H1 (cell line): ENCODE measurements around the gene ACCS. TPM values are rescaled to one million over a fixed set of nuclear protein-coding genes. Genes with fewer than 3 reads are reported as not detected.

ENCODE experiments used
- CTCF ChIA-PET: fragments of 300-600 bp; sonication (Branson Sonifier 250); formaldehyde crosslinking; loops from one replicate; lab custom pipeline; 2021; ENCODE audit not compliant: partially characterized antibody; lab: Charles Lee
- POLR2A ChIA-PET: fragments of 300-600 bp; sonication (Branson Sonifier 250); formaldehyde crosslinking; loops from one replicate; lab custom pipeline; 2021; ENCODE audit warnings: inconsistent platforms; ENCODE audit not compliant: partially characterized antibody; lab: Charles Lee
- DNase-seq, 2 experiments: peaks; one replicate each; pipeline versions ENCODE4 v3.0.0 to v3.0.0-alpha.2; 2010 to 2022; ENCODE audit warnings: low spot score in 2 of 2, low read depth in 1 of 2, mixed read lengths in 1 of 2
- FAIRE-seq: peaks from 2 replicates; lab custom pipeline; 2011; peaks lifted over from hg19 to GRCh38; lab: Jason Lieb, UNC
- H2AFZ ChIP-seq: 2 replicates; pipeline ENCODE4 v1.8.1; 2012; ENCODE audit warnings: low read length, inconsistent platforms
- H2AK5ac ChIP-seq: 2 replicates; pipeline ENCODE4 v1.6.1; 2013; ENCODE audit warnings: low read depth, low read length
- H2BK120ac ChIP-seq: replicated peaks from 2 replicates; pipeline ENCODE3; 2013; ENCODE audit warnings: low read depth, low read length, inconsistent platforms
- H2BK12ac ChIP-seq: 2 replicates; pipeline ENCODE4 v1.6.1; 2013; ENCODE audit warnings: low read depth, low read length
- H2BK15ac ChIP-seq: 2 replicates; pipeline ENCODE4 v1.6.1; 2013; ENCODE audit warnings: low read length
- H2BK20ac ChIP-seq: 2 replicates; pipeline ENCODE4 v1.6.1; 2013; ENCODE audit warnings: low read length
- H2BK5ac ChIP-seq: 2 replicates; pipeline ENCODE4 v1.6.1; 2013; ENCODE audit warnings: low read depth, low read length
- H3K14ac ChIP-seq: 2 replicates; pipeline ENCODE4 v1.6.1; 2013; ENCODE audit warnings: inconsistent platforms; ENCODE audit not compliant: insufficient read length
- H3K18ac ChIP-seq: 2 replicates; pipeline ENCODE4 v1.6.1; 2013; ENCODE audit warnings: low read length; ENCODE audit errors: extremely low read depth
- H3K23ac ChIP-seq: 2 replicates; pipeline ENCODE4 v1.6.1; 2013; ENCODE audit warnings: inconsistent platforms; ENCODE audit not compliant: insufficient read length
- H3K23me2 ChIP-seq: 2 replicates; pipeline ENCODE4 v1.6.1; 2013; ENCODE audit warnings: low read depth, low read length
- H3K27ac ChIP-seq: 2 replicates; pipeline ENCODE4 v1.6.1; 2011; ENCODE audit warnings: low read depth, low read length, inconsistent platforms
- H3K27me3 ChIP-seq, 4 experiments: replicated peaks in 1 of 4; 1 replicate in 1 of 4; 2 replicates in 3 of 4; pipeline versions ENCODE4 v1.6.1 to v1.8.1; 2011 to 2013; ENCODE audit warnings: low read length in 3 of 4, mild to moderate bottlenecking in 3 of 4, inconsistent platforms in 2 of 4, mixed read lengths in 2 of 4, moderate library complexity in 1 of 4; ENCODE audit not compliant: control insufficient read depth in 3 of 4, insufficient read depth in 3 of 4; ENCODE audit errors: extremely low read depth in 1 of 4
- H3K36me3 ChIP-seq, 4 experiments: 2 replicates each; pipeline versions ENCODE4 v1.6.1 to v1.8.1; 2011 to 2013; ENCODE audit warnings: mild to moderate bottlenecking in 4 of 4, low read length in 3 of 4, moderate library complexity in 2 of 4, control low read depth in 1 of 4, inconsistent platforms in 1 of 4; ENCODE audit not compliant: insufficient read depth in 4 of 4, control insufficient read depth in 2 of 4
- H3K4ac ChIP-seq: replicated peaks from 2 replicates; pipeline ENCODE3; 2013; ENCODE audit warnings: low read length, low read depth, mixed read lengths, inconsistent platforms; ENCODE audit not compliant: insufficient read length
- H3K4me1 ChIP-seq, 4 experiments: replicated peaks in 1 of 4; 1 replicate in 1 of 4; 2 replicates in 3 of 4; pipeline versions ENCODE4 v1.6.1 to v1.8.1; 2011 to 2013; ENCODE audit warnings: low read length in 3 of 4, inconsistent platforms in 2 of 4, mixed read lengths in 1 of 4; ENCODE audit not compliant: insufficient read depth in 4 of 4, control insufficient read depth in 3 of 4
- H3K4me2 ChIP-seq, 2 experiments: 2 replicates each; pipeline versions ENCODE4 v1.6.1 to v1.8.1; 2011 to 2013; ENCODE audit warnings: low read depth in 2 of 2, low read length in 2 of 2, control low read depth in 1 of 2, inconsistent platforms in 1 of 2, mild to moderate bottlenecking in 1 of 2; ENCODE audit not compliant: insufficient read depth in 1 of 2
- H3K4me3 ChIP-seq, 4 experiments: fragments of 200-600, 300-600 bp in 1 of 4; sonication (generic), shearing (Covaris generic), sonication (Bioruptor Twin) in 1 of 4; 2 replicates each; pipeline versions ENCODE4 v1.5.1 to v1.8.1; 2011 to 2016; ENCODE audit warnings: low read length in 4 of 4, low read depth in 3 of 4, control low read depth in 2 of 4, inconsistent platforms in 2 of 4, mild to moderate bottlenecking in 2 of 4, mixed read lengths in 1 of 4, moderate library complexity in 1 of 4; ENCODE audit not compliant: insufficient read depth in 2 of 4; ENCODE audit errors: extremely low read depth in 1 of 4
- H3K56ac ChIP-seq: replicated peaks from 2 replicates; pipeline ENCODE3; 2013; ENCODE audit warnings: low read depth, mild to moderate bottlenecking, mixed read lengths, low read length, inconsistent platforms; ENCODE audit not compliant: insufficient read length
- H3K79me1 ChIP-seq: 2 replicates; pipeline ENCODE4 v1.6.1; 2013; ENCODE audit warnings: low read depth, low read length, control low read depth
- H3K79me2 ChIP-seq, 2 experiments: 2 replicates each; pipeline versions ENCODE4 v1.6.1 to v1.8.1; 2012 to 2013; ENCODE audit warnings: low read length in 2 of 2, mild to moderate bottlenecking in 2 of 2, inconsistent platforms in 1 of 2; ENCODE audit not compliant: insufficient read depth in 2 of 2, control insufficient read depth in 1 of 2
- H3K9ac ChIP-seq, 4 experiments: replicated peaks in 1 of 4; 1 replicate in 1 of 4; 2 replicates in 3 of 4; pipeline versions ENCODE4 v1.6.1 to v1.8.1; 2011 to 2013; ENCODE audit warnings: low read depth in 3 of 4, low read length in 3 of 4, control low read depth in 2 of 4, mild to moderate bottlenecking in 2 of 4, moderate library complexity in 2 of 4, inconsistent platforms in 1 of 4; ENCODE audit errors: extremely low read depth in 1 of 4
- H3K9me3 ChIP-seq, 2 experiments: 2 replicates each; pipeline versions ENCODE4 v1.6.1 to v1.8.1; 2012 to 2013; ENCODE audit warnings: mild to moderate bottlenecking in 2 of 2, moderate library complexity in 2 of 2, control low read depth in 1 of 2, inconsistent platforms in 1 of 2, low read depth in 1 of 2, low read length in 1 of 2, mixed read lengths in 1 of 2; ENCODE audit not compliant: insufficient read depth in 2 of 2
- H4K20me1 ChIP-seq, 2 experiments: replicated peaks in 1 of 2; 2 replicates each; pipeline versions ENCODE3 to v1.8.1; 2011 to 2013; ENCODE audit warnings: inconsistent platforms in 2 of 2, low read length in 2 of 2, mild to moderate bottlenecking in 1 of 2; ENCODE audit not compliant: insufficient read depth in 2 of 2, control insufficient read depth in 1 of 2
- H4K5ac ChIP-seq: 2 replicates; pipeline ENCODE4 v1.6.1; 2013; ENCODE audit warnings: low read length, low read depth, mixed read lengths, inconsistent platforms; ENCODE audit not compliant: insufficient read length
- H4K8ac ChIP-seq: 2 replicates; pipeline ENCODE4 v1.8.0; 2013; ENCODE audit warnings: mild to moderate bottlenecking, moderate library complexity, low read length, inconsistent platforms; ENCODE audit not compliant: insufficient read depth; ENCODE audit errors: extremely low read depth
- H4K91ac ChIP-seq: replicated peaks from 2 replicates; pipeline ENCODE3; 2013; ENCODE audit warnings: low read length, mixed read lengths, inconsistent platforms; ENCODE audit not compliant: insufficient read length
- CBX8 ChIP-seq: fragments of 300-800, 300-1000 bp; sonication (generic); IDR thresholded peaks from 2 replicates; pipeline ENCODE4 v1.7.1; 2016; ENCODE audit warnings: low read depth, low read length, borderline replicate concordance
- EZH2 ChIP-seq: fragments of 200-600 bp; sonication (generic); IDR thresholded peaks from 2 replicates; pipeline ENCODE4 v1.7.1; 2012; ENCODE audit warnings: low read depth, mild to moderate bottlenecking, moderate library complexity, low read length, inconsistent platforms; ENCODE audit not compliant: severe bottlenecking
- KDM4A ChIP-seq: IDR thresholded peaks from one replicate; pipeline ENCODE4 v1.7.1; 2012; ENCODE audit warnings: low read depth, mild to moderate bottlenecking, moderate library complexity, low read length, inconsistent platforms; ENCODE audit not compliant: severe bottlenecking
- NANOG ChIP-seq: IDR thresholded peaks from 2 replicates; pipeline ENCODE4 v1.6.1; 2011; ENCODE audit warnings: low read length, low read depth, mild to moderate bottlenecking, inconsistent platforms; ENCODE audit not compliant: insufficient read depth, poor library complexity, severe bottlenecking
- TCF12 ChIP-seq: IDR thresholded peaks from 2 replicates; pipeline ENCODE4 v1.6.1; 2011; ENCODE audit warnings: low read depth, mild to moderate bottlenecking, low read length
- YY1 ChIP-seq: IDR thresholded peaks from 2 replicates; pipeline ENCODE4 v1.6.1; 2011; ENCODE audit warnings: low read depth, mild to moderate bottlenecking, low read length
- WGBS, 2 experiments: shearing (Covaris generic) in 1 of 2; methylation state at CpG; one replicate each; pipeline versions ENCODE4 v1.1.6 to v1.1.7; 2013 to 2015; ENCODE audit warnings: low lambda C conversion rate in 2 of 2, mixed read lengths in 2 of 2, inconsistent platforms in 1 of 2, low coverage in 1 of 2, missing lambda C conversion rate in 1 of 2; ENCODE audit not compliant: insufficient replicate concordance in 2 of 2, insufficient coverage in 1 of 2, insufficient read length in 1 of 2; ENCODE audit errors: extremely low coverage in 1 of 2, missing lambda C conversion rate in 1 of 2; 5-methylcytosine and 5-hydroxymethylcytosine counted together
- polyA plus RNA-seq, 7 experiments: library from polyadenylated mRNA; depleted of rRNA in 3 of 7; stranded (reverse) in 5 of 7; unstranded in 2 of 7; fragments of >200 nt in 5 of 7; fragments of 200-250 nt in 2 of 7; gene quantifications; 1 replicate in 5 of 7; 2 replicates in 1 of 7; 4 replicates in 1 of 7; pipeline versions ENCODE4 v1.2.1 to v1.2.3, GENCODE V29; 2011 to 2013; ENCODE audit warnings: missing spikeins in 2 of 7, mixed read lengths in 2 of 7
- total RNA-seq: library from RNA; stranded (reverse); fragmentation: NEBNext Ultra II Directional; extraction: Animal tissue kit (Norgen Biotek cat#: 25700); gene quantifications from 2 replicates; pipeline ENCODE4 v1.2.1, GENCODE V29; 2021

ACCS gene
- total and polyA plus RNA-seq, 2 of the 8 experiments (the other 6 are each of a cell fraction or from before 2014, with no cell fraction given), result 6.0 to 8.0 TPM

DNA sequence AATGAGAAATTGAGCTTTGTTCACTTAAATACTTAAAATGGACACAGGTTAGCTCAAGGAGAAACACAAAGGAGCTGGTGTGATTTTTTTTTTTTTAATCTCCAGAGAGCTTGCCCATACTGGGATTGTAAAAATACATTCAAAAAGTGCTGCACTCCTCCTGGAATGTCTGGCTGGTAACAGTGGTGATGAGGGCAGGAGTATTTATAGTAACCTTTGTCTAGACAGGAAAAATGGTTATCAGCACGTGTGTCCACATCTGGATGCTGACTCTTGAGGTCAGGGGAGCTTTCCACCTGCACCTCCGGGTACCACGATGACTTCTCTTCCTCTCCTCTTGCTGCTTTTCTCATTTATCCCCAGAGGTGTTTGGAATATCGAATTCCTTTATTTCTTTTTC, 59.5 kb downstream of the ACCS start:
- Histone ChIP-seq H3K79me1 (no peaks in the 10 kb centered on the region; the same call in 1 of the 2 replicates), H3K23ac (no peak overlapping the region), H2BK20ac (no peak overlapping the region), H3K4me2 (no peak overlapping the region), H4K20me1 (peaks cover 2 to 3% of the 10 kb centered on the region in 2 experiments), H4K8ac (no peak overlapping the region), H3K4me1 (no peaks in the 10 kb centered on the region), H3K23me2 (no peaks in the 10 kb centered on the region; the same call in 1 of the 2 replicates), H3K56ac (no peak overlapping the region), H2AFZ (no peak overlapping the region), H3K4ac (no peak overlapping the region), H3K9me3 (no peaks in the 10 kb centered on the region), H3K36me3 (peaks cover 2 to 21% (median 7%) of the 10 kb centered on the region in 4 experiments; a peak in 6 of 8 replicates), H4K91ac (no peak overlapping the region), H2BK120ac (no peak overlapping the region), H3K4me3 (no peak overlapping the region), H3K27me3 (no peaks in the 10 kb centered on the region), H2BK15ac (no peak overlapping the region), H2AK5ac (no peak overlapping the region), H3K9ac (no peak overlapping the region), H3K14ac (no peak overlapping the region), H3K27ac (no peak overlapping the region), H3K18ac (no peak overlapping the region), H3K79me2 (no peaks in the 10 kb centered on the region), H2BK12ac (no peak overlapping the region), H2BK5ac (no peak overlapping the region), H4K5ac (no peak overlapping the region)
- POLR2A ChIA-PET, result no interaction called here
- TF ChIP-seq EZH2 (no peak), CBX8 (no peak), TCF12 (no peak), NANOG (no peak), YY1 (no peak), KDM4A (no peak)
- DNase-seq (no peak), FAIRE-seq (no peak)
- 79% methylated on average over 4 of the region's 4 CpGs; no CpG with 5 or more reads in 1 of the 2 experiments for WGBS, 2 experiments
- CTCF ChIA-PET, result interaction anchor here (1.5 to 2.8 kb wide), 2 partner anchors 10 to 19 kb away, joined by 5 to 6 read pairs; no protein-coding TSS in a partner anchor
